Measurements from ENCODE around the gene FPR2. TPM values are rescaled to one million over a fixed set of nuclear protein-coding genes. Genes with fewer than 3 reads are reported as not detected.
A peak's percentile ranks its signal among the peaks of the same experiment; 100 is the strongest.

FPR2 gene
- total and polyA plus RNA-seq, 9 of the 15 experiments (the other 6 are each of a cell fraction or from before 2014, with no cell fraction given) = 0.03 to 0.15 (median 0.07) TPM; not detected in 6

GRCh38 chr19:51784922-51785690 lies 24.1 kb downstream of the FPR2 start (continued):
- TF ChIP-seq ZNF318 (IDR thresholded peaks at IDR 0.05; ENCODE audit: borderline replicate concordance in 1 of 2, low read depth in 1 of 2) = peak in 1 of 2 experiments; percentile 90; a peak in 2 of 4 replicates
- TF ChIP-seq NFATC3 (IDR thresholded peaks at IDR 0.05) = no peak
- TF ChIP-seq ZBTB34 (CRISPR knock-in tag; IDR thresholded peaks at IDR 0.05) = no peak
- no peak for TF ChIP-seq DDX20 (tag; IDR thresholded peaks at IDR 0.05; ENCODE audit: low read depth)
- peak; percentile 39; the same call in 1 of the 2 replicates for TF ChIP-seq GATA2 (CRISPR knock-in tag; IDR thresholded peaks at IDR 0.05)
- peak; percentile 73 for TF ChIP-seq PKNOX1 (IDR thresholded peaks at IDR 0.05)
- TF ChIP-seq USF2 (CRISPR knock-in tag; IDR thresholded peaks at IDR 0.05) = no peak
- TF ChIP-seq ZNF280B (CRISPR knock-in tag; IDR thresholded peaks at IDR 0.05) = no peak
- TF ChIP-seq CEBPB (tag; IDR thresholded peaks at IDR 0.05) = peak; percentile 91

All from K562 (cell line).